Stimulated activated CD8-positive, alpha-beta memory T cell treated with anti-CD3 and anti-CD28 coated beads, Interleukin-7, amount 100 ng/mL, for 48 hours (primary cell): ENCODE measurements around the gene AUH.
"Not testable (repeated sequence)": the region's sequence is repeated elsewhere in the genome, so short reads cannot be mapped to it uniquely, and the experiment has no call there.

Experiments
- DNase-seq, 2 donors: peaks; one replicate each; pipeline ENCODE4 v3.0.0-alpha.2; 2020; ENCODE audit warnings: low read depth in 1 of 2; ENCODE audit errors: extremely low read depth in 1 of 2

AUH gene

DNA sequence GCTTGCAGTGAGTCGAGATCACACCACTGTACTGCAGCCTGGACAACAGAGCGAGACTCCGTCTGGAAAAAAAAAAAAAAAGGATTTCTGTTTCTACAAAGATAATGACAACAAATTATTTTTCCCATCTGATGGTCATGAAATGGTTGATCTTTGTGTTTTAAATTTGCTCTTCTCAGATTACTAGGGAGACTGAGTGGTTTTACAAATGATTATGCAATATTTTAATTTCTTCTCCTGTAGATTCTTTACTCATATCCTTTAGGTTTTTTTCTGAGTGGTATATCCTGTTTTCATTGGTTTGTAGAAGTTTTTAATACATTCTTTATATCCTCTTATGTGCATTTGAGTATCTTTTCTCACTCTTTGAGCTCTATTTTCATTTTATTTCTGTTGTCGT is 20.6 kb upstream of the AUH start:
- DNase-seq: no peak

DNA sequence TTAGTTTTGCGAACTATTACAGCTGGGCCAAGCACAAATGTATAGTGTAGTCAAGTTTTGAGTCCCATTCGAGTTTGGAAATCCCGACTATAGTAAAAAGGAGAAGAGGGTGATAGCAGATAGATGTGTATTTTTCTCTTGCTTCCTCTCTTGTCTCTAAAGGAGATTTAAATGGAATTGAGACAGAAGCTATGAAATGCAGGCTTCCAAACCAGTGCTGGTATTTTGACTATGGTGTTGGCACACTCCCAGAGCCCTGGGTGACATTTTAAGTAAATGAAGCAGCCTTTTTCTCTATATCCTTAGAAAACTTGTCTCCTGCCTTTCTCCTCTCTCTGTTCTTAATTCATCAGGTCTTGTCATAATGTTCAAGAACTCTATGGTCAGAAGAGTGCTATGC is 17.7 kb upstream of the AUH start:
- DNase-seq: no peak

DNA sequence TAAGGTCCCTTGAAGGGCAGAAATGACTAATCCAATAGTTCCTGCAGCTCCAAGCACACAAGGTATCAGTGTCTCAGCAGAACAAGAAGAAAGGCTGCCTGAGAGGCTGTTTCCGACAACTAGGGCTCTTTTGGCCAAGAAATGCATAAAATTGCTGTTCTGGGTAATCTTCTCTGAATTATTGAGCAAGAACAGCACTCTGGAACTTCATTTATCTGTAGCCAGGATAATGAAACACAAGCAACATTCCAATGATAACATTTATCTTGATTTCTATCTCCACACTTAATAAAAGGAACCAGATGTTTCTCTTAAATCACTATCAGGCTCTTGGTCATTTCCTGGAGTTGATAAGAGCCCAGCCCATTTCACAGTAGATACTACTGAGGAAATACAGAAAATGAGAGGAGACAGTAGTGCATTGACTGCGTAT is 17.0 kb upstream of the AUH start:
- no peak for DNase-seq

DNA sequence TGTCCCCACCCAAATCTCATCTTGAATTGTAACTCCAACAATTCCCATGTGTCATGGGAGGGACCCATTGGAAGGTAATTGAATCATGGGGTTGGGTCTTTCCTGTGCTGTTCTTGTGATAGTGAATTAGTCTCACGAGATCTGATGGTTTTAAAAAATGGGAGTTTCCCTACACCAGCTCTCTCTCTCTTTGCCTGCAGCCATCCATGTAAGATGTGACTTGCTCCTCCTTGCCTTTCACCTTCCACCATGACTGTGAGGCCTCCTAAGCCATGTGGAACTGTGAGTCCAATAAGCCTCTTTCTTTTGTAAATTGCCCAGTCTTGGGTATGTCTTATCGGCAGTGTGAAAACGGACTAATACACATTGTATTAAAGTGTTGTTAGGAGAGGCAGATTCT is 16.3 kb upstream of the AUH start:
- not testable (repeated sequence) for DNase-seq

DNA sequence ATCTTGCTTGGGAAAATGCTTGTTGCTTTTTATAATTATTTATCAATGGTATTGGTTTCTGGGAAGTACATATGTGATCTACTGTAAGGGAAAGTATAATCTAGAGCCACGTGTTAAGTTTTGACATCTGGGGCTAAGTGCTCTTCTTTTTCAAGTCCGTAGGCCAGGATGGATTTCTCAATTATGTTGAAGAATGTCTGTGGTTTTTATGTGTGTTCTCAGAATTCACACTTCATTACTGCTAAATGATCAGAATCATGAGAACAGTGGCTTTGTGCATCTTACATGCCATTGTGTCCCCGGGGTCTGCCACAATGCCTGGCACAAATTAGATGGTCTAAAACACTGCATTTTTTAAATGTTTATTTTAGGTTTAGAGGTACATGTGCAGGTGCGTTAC is 14.5 kb upstream of the AUH start:
- DNase-seq: no peak

DNA sequence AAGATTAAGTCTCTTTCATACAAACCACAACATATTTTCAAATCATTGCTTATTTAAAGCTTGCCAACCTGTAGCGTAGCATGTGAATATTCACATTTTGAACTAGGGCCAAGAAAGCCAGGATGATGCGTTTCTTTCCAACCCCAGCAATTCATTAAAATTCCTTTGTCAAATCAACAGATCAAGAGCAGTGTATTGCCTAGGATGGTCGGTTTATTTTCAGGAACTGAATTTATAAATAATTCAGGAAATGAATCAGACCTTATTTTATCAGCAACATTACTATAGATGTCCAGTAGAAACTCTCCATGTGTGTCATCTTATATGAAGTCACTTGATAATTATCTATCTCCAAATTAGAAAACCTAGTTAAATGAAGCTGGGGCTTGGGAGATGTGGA is 13.2 kb upstream of the AUH start:
- no peak for DNase-seq

DNA sequence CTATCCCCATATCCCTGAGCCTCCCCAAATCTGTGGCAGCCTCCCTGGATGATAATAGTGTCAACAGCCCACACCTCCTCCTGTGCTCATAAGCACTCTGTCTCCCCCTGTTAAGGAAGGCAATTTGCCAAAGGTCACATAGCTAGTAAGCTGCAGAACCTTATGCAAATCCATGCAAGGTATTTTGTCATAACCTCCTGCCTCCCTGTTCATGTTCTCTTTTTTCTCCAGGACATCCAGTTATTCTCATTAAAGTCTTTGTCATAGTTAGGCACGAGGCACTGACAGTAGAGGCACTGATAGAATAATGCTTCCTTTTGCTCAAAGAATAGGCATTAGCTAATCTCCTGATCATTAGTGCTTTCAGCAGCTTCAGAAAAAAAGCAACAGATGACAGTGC is 10.2 kb upstream of the AUH start:
- no peak for DNase-seq

DNA sequence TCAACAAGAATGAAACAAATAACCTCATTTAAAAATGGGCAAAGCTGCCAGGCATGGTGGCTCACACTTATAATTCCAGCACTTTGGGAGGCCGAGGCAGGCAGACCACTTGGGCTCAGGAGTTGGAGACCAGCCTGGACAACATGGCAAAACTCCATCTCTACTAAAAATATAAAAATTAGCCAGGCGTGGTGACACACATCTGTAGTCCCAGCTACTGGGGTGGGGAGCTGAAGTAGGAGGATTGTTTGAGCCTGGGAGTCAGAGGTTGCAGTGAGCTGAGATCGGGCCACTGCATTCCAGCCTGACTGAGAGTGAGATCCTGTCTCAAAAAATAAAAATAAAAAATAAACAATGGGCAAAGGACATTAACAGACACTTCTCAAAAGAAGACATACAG is 8.3 kb upstream of the AUH start:
- DNase-seq: not testable (repeated sequence)

DNA sequence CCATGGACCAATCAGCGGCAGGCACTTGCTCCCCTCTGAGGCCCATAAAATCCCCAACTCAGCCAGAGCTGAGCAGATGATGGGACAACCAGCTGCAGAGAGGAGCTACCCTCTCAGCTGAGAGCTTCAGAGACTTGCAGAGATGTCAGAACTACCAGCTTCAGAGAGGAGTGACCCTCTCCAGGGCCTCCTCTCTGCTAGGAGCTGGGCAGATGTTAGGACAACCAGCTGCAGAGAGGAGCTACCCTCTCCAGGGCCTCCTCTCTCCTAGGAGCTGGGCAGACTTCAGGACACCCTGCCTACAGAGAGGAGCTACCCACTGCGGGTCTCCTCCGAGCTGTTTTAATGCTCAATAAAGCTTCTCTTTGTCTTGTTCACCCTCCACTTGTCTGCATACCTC is 3.0 kb upstream of the AUH start:
- DNase-seq: no peak

DNA sequence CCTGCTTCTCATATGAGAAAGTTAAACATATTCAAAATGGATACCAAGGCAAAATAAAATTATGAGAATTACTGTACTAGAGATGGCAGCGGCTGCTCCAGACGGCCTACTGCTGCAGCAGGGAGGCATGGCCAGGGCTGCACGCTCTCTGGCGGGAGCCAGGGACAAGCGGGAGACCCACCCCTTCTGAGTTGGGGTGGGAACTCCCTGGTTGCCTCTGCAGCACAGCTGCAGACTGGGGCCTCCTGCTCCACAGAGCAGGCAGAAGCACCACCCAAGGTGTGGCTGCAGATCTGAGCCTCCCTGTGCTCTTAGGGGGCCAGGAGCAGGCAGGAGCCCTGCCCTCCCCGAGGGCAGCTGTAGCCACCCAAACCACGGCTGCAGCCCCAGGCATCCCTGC is 2.3 kb upstream of the AUH start:
- DNase-seq: no peak

DNA sequence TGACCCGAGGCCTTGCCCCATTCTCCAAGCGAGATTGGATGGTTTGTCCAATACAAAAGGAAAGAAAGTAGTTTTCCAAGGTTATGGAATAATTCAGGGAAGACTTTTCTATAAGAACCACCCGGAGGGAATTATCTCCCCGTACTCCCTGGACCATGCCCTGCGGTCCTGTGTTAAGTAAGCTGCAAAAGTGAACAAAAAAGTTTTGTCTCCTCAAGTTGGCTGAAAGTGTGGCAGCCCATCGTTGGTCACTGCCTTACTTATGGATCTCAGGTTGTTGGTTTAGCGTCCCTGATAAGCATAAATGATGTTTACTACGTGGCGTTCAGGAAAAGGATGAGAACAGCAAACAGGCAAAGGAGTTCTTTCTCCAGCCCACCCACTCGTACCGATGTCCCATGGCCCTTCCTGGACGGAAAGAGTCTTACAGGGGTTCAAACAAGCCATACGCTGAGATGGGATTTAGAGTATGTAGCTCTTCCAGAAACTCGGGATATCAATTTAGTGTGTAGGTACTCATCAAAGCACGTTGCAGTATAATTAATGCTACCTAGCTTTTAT is 413 bp upstream of the AUH start:
- no peak for DNase-seq

DNA sequence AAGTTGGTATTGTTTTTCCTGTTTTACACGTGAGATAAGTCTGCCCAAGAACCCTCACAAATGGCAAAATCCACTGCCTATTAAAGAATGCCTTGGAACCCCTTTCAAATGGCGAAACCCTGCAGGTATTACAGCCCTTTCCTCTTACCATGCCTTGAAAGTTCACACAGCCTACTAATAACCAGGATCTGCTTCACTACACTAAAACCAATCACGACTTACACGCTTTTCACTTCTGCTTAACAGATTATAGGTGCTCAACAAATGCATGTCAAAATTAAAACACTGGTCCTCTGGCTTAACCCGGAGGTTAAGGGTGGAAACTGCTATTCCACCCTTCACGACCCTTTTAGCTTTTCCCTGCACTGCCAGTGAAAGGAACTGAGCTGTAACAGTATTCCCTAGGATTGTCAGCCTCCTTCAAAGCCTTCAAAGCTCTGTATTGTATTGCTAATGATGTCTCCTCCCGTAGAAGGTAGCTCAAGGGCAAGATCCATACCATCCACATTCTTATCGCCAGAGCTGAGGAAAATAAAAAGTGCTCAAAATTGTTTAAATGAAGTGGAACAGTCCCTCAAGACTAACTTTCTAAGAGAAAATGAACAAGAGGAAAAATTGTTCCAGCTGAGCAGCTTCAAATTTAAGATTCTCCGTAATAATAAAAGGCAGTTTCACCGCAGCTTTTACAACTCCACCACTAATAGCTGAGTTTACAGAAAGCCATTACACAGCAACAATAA is 997 bp downstream of the AUH start:
- no peak for DNase-seq

DNA sequence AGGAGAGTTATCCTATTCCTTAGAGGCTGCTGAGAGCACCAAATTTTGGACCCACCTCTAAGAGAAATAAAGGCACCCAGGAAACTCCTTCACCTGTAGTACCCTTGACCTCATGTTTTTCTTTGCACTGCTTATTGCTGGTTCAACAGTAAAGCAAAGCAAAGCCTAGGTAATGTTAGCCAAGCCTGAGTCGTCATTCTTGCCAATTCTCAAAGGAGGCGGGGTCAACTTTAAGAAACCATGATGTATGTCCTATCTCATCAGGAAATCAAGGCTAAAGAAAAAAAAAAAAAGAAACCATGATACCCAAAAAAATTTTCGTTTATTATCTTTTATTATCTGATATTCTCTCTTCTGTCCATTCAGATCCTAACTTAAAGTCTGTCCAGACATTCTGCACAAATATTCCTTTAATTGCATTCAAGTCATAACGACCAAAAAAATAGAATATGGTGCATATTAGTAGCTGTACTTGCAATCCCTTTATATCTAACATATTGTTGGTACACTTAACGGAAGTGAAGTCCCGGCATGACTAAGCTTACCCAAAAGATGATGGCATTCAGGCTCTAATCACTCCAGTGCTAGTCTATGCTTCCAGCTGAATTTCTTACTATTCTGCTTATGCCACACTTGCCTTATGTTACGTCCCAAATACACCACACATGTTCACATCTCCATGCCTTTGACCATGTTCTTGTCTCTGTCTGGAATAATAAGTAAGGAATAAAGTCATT is 1.8 kb downstream of the AUH start:
- no peak for DNase-seq

DNA sequence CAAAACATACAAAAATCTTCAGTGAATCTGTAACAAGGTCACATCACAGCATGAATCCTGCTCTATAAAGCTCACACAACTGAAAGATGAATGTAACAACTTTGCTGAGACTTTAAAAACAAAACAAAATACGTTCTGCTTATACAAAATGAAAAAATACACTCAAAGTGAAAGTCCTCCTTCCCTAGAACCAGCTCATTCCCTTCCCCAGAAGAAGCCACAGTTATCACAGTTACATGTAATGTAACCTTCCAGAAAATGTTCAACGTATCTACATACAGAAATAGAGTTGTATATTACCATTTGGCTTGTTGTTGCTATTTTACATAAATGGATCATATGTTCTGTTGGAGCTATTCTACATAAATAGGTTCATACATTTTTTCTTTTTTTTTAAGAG is 2.6 kb downstream of the AUH start:
- DNase-seq: no peak

DNA sequence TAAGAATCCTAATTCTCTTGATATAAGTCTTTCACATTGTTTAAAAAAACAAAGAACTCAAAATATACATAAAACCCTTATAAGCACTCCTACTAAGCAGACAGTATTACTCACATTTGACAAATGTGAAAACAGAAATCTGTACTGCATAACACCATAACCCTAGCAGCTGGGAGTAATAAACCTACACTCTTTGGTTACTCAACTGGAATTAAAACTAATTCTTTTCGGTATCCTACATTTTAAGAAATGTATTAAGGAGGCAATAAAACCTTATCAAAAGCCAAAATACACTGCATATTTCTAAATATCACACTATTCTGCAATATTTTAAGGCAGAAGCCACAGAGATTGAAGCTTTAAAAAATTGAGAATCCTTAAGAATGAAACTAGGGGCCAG is 6.8 kb downstream of the AUH start:
- no peak for DNase-seq

DNA sequence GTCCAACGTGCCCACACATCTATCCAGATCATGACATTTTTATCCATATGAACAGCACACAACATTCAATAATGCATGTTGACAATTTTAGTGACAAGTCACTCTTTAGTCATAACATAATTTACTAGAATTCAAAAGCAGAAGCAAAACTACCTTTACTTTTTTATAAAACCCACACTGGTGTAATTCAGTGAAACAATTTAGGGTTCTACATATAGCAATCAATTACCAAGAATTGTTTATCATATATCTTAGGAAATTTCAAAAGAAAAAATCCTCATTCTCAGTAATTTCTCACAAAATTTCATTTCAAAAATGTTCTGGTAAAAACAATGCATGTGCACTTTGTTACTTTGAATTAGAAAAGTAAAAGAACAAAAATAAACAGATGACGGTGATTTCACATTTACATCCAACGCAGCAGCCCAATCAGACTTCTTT is 12.6 kb downstream of the AUH start:
- no peak for DNase-seq

DNA sequence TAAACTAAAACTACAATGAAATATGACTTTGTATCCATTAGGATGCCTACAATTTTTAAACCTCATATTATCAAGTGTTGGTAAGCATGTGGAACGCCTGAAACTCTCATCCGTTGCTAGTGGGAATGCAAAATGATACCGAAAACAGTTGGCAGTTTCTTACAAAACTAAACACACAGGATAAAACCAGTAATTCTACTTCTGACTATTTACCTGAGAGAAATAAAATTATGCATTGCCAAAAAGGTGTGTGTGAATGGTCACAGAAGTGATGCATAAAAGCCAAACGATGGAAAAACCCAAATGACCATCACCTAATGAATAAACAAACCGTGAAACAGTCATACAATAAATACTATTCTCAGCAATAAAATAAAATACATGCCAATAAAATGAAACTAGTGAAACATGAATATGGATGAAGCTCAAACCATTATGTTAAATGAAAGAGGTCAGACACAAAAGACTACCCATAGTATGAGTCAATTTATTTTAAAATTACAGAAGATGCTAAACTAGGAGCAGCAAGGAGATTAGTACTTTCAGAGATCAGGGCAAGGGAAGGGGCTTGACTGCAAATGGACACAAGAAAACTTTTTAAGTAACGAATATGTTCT is 13.4 kb downstream of the AUH start:
- DNase-seq: no peak

DNA sequence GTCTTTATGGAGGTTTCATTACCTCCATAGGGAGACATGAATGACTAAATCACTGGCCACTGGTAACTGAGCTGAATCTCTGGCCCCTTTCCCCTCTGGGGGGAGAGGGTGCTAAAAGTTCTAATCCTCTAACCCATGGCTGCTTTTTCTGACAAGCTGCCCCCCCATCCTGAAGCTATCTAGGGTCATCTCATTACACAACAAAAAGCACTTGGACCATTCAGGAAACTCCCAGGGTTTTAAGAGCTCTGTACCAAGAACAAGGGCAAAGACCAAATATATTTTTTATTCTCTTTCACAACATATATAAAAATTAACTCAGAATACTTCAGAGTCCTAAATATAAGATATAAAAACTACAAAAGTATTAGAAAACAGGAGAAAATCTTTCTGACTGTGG is 14.3 kb downstream of the AUH start:
- no peak for DNase-seq

DNA sequence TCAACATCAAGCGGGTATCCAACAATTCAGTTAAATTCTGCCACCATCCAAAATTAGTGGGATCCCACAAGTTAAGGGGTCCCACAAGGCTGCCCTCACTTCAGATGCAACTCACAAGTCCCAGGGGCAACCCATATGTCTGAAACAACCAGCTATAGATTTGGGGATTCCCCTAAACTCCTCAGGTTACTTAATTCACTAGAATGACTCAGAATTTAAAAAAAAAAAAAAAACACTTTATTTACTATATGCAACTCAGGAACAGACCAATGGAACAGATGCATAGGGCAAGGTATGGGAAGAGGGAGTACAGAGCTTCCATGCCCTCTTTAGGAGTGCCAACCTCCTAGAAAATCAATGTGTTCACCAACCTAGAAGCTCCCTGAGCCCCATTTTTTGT is 15.1 kb downstream of the AUH start:
- DNase-seq: no peak

DNA sequence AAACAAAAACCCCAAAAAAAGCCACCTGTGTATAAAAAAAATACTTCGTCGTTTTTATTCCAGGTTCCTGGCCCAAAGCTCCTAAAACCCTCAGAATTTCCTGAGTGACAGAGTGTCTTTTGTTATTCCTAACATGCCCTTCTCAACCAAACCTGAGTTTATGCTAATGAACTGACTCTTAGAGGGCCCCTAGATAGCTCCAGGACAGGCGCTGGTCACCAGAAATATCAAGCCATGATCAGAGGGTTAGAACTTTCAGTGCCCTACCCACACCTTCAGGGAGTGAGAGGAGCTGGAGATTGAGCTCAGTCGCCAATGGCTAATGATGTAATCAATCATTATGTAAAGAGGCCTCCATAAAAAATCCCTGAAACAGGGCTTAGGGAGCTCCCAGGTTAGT is 15.7 kb downstream of the AUH start:
- no peak for DNase-seq

DNA sequence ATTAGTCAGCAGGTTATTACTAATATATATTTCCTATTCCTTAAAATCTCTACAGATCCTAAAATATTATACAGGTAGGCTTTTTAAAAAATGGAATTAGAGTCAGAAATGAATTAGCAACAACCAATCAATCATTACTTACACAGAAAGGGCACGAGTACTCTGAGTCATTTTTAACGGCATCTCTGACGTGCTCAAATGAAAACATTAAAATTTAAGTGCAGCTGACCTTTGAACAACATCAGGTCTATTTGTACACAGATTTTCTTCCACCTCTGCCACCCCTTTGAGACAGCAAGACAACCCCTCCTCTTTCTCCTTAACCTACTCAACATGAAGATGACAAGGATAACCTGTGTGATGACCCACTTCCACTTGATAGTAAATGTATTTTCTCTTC is 19.1 kb downstream of the AUH start:
- DNase-seq: no peak

DNA sequence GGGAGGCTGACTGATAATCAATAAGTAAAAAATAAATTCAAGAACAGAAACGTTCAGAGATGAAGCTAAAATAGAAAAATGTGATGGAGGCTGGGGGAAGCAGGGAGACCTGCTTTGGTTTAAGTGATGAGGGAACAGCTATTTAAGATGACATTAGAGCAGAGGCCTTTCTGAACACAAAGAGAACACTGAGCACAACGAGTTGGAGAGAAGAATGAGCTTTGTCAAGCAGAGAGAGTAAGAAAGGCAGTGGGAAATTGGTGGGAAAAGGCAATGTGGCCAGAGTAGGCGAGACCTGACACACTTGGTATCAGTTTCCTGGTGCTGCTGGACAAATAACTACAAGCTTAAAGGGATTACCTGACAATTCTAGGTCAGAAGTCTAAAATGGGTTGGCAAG is 20.0 kb downstream of the AUH start:
- no peak for DNase-seq
